Measurements from ENCODE around the gene CPVL.

CPVL gene

DNA sequence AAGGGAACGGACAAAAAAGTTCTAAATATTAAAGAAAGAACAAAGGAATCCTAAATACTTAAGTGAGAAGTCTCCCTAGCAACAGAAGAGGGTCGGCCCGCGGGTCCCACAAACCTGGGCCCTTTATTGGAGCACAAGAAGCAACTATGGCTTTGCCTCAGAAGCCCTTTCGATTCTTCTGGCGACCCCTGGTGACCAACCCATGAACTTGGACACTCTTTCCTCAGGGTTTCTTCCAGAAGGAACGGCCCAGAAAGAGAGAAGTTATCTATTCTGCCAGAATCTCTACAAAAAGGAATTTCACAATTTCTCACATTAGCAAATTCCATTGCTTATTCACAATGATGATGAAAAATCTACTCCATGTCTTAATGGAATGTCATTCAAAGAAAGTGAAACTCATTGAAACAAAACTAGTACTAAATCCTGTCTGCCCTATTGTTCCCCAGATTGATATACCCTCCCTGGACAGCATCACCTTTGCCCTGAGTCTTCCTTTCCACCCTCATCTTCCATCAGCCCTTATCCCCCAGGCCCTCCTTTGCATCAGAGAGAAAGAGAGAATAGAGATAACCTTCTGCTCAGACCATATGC lies 43.7 kb downstream of the CPVL start:
- no peak overlapping the region for H3K4me3 ChIP-seq (ENCODE audit: low read length)

DNA sequence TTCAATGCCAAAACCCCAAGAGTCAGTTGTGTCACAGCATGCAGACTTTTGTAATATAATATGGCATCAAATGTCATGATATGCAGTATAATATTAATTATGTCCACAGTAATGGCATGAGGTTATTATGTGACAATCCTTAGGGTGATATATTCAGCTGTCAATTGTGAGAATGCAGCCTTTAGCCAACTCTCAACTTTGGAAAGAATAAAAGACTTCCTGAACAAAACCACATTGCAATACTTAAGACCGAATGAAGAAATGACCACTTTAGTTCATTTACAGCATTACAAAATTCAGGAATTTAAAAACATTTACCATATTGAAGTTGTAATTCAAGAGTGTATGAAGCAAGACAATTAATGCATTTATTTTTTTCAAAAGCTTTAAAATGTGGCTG lies 45.4 kb downstream of the CPVL start:
- no peak overlapping the region for H3K4me2 ChIP-seq (ENCODE audit: low read length)
- no peaks in the 10 kb centered on the region for H3K4me1 ChIP-seq (ENCODE audit: low read length)
- H2AFZ ChIP-seq (ENCODE audit: low read depth, low read length): no peak overlapping the region
- H3K9me3 ChIP-seq (ENCODE audit: insufficient read depth, low read length): no peaks in the 10 kb centered on the region
- peaks cover 13% of the 10 kb centered on the region for H4K20me1 ChIP-seq (ENCODE audit: insufficient read depth, low read length)
- TF ChIP-seq EZH2phosphoT487 (IDR thresholded peaks at IDR 0.05; ENCODE audit: low read depth): no peak
- TF ChIP-seq, protein P1, sequence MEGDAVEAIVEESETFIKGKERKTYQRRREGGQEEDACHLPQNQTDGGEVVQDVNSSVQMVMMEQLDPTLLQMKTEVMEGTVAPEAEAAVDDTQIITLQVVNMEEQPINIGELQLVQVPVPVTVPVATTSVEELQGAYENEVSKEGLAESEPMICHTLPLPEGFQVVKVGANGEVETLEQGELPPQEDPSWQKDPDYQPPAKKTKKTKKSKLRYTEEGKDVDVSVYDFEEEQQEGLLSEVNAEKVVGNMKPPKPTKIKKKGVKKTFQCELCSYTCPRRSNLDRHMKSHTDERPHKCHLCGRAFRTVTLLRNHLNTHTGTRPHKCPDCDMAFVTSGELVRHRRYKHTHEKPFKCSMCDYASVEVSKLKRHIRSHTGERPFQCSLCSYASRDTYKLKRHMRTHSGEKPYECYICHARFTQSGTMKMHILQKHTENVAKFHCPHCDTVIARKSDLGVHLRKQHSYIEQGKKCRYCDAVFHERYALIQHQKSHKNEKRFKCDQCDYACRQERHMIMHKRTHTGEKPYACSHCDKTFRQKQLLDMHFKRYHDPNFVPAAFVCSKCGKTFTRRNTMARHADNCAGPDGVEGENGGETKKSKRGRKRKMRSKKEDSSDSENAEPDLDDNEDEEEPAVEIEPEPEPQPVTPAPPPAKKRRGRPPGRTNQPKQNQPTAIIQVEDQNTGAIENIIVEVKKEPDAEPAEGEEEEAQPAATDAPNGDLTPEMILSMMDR (IDR thresholded peaks at IDR 0.05; ENCODE audit: low read depth, low read length): no peak
- no peak overlapping the region for H3K27ac ChIP-seq (ENCODE audit: low read length)
- H3K36me3 ChIP-seq (replicated peaks; ENCODE audit: low read depth, low read length): no peaks in the 10 kb centered on the region
- peaks cover 34% of the 10 kb centered on the region for H3K27me3 ChIP-seq (ENCODE audit: low read depth, low read length)
- no peak overlapping the region for H3K4me3 ChIP-seq (ENCODE audit: low read length)
- no peaks in the 10 kb centered on the region for H3K79me2 ChIP-seq (ENCODE audit: low read length)
- no peak overlapping the region for H3K9ac ChIP-seq (ENCODE audit: low read length)

More for the DNA sequence above, 43.7 kb downstream of the CPVL start:
- Histone ChIP-seq H4K20me1 (ENCODE audit: insufficient read depth, low read length) (peaks cover 6% of the 10 kb centered on the region), H3K27me3 (ENCODE audit: low read depth, low read length) (peaks cover 29% of the 10 kb centered on the region), H3K27ac (ENCODE audit: low read length) (no peak overlapping the region), H3K36me3 (replicated peaks; ENCODE audit: low read depth, low read length) (no peaks in the 10 kb centered on the region), H3K9me3 (ENCODE audit: insufficient read depth, low read length) (no peaks in the 10 kb centered on the region), H3K79me2 (ENCODE audit: low read length) (no peaks in the 10 kb centered on the region), H3K4me1 (ENCODE audit: low read length) (no peaks in the 10 kb centered on the region), H3K9ac (ENCODE audit: low read length) (no peak overlapping the region), H3K4me2 (ENCODE audit: low read length) (no peak overlapping the region), H2AFZ (ENCODE audit: low read depth, low read length) (no peak overlapping the region)
- TF ChIP-seq, protein P1 (IDR thresholded peaks at IDR 0.05; ENCODE audit: low read depth, low read length): peak; percentile 48
- TF ChIP-seq EZH2phosphoT487 (IDR thresholded peaks at IDR 0.05; ENCODE audit: low read depth): no peak

DNA sequence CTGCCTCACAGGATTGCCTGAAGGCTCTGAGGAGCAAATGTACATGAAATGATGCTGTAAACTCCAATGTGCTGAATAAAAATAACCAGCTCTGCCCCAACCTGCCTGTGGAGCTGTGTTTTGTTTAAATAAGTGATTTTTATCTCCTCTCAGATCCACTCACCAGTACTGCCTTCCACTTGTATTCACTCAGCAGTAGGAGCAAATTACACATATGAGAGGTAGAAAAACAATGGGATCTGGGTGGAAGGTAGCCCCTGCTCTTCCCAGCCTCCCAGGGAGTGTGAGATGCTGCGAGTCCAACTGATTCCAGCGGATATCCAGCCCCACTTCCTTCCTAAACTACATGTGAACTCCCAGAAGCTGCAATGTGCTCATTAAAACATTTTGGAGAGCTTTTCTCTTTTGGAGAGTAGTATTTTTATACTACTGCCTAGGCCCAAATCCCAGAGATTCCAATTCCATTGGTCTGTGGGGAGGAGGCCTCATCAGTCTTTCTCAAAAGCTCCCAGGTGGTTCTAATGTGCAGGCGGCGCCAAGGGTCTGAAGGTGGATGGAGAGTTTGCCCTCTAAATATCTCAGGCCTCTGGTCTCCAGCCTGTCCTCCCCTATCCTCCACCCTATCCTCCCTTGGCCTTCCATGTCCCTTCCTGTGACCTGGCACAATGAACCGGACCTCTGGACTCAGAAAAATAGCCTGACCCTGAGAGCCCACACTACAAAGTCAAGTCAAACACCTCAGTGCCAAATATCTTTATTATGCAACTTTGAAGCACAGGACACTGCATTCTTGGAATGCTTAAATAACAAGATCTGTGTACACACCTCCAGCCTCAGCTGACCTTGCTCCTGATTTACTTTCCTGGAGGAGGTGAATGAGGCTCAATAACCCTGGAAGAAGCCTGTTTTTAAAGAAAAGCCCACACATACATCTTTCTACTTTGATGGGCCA lies 46.2 kb downstream of the CPVL start:
- H3K4me1 ChIP-seq (ENCODE audit: low read length): no peaks in the 10 kb centered on the region
- H3K9me3 ChIP-seq (ENCODE audit: insufficient read depth, low read length): no peaks in the 10 kb centered on the region
- H3K4me3 ChIP-seq (ENCODE audit: low read length): no peak overlapping the region
- H3K9ac ChIP-seq (ENCODE audit: low read length): no peak overlapping the region
- no peak overlapping the region for H3K27ac ChIP-seq (ENCODE audit: low read length)
- no peaks in the 10 kb centered on the region for H3K79me2 ChIP-seq (ENCODE audit: low read length)
- H3K4me2 ChIP-seq (ENCODE audit: low read length): no peak overlapping the region
- H3K36me3 ChIP-seq (replicated peaks; ENCODE audit: low read depth, low read length): no peaks in the 10 kb centered on the region
- peaks cover 10% of the 10 kb centered on the region for H4K20me1 ChIP-seq (ENCODE audit: insufficient read depth, low read length)
- H2AFZ ChIP-seq (ENCODE audit: low read depth, low read length): no peak overlapping the region
- H3K27me3 ChIP-seq (ENCODE audit: low read depth, low read length): peaks cover 41% of the 10 kb centered on the region
- TF ChIP-seq EZH2phosphoT487 (IDR thresholded peaks at IDR 0.05; ENCODE audit: low read depth): no peak

DNA sequence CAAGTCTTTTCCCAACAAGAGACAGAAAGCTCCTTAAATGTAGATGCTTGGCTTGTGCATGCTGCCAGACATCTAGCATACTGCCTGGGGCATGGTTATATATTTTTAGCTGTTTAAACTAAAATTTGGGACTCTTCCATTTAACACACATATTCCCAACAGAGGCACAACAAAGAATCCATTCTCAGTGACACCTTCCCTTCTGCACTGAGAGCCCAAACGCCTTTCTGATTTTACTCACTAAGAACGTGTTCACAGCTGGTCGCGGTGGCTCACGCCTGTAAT lies 49.9 kb downstream of the CPVL start:
- H3K27ac ChIP-seq (ENCODE audit: low read length): no peak overlapping the region
- H2AFZ ChIP-seq (ENCODE audit: low read depth, low read length): no peak overlapping the region
- no peak for TF ChIP-seq EZH2phosphoT487 (IDR thresholded peaks at IDR 0.05; ENCODE audit: low read depth)
- TF ChIP-seq, protein P1 (IDR thresholded peaks at IDR 0.05; ENCODE audit: low read depth, low read length): no peak
- no peak overlapping the region for H3K4me2 ChIP-seq (ENCODE audit: low read length)
- no peaks in the 10 kb centered on the region for H3K79me2 ChIP-seq (ENCODE audit: low read length)
- H3K9ac ChIP-seq (ENCODE audit: low read length): no peak overlapping the region
- peaks cover 20% of the 10 kb centered on the region for H4K20me1 ChIP-seq (ENCODE audit: insufficient read depth, low read length)
- peaks cover 2% of the 10 kb centered on the region; the same call in 1 of the 2 replicates for H3K4me1 ChIP-seq (ENCODE audit: low read length)
- no peak overlapping the region for H3K4me3 ChIP-seq (ENCODE audit: low read length)
- H3K9me3 ChIP-seq (ENCODE audit: insufficient read depth, low read length): no peaks in the 10 kb centered on the region
- H3K36me3 ChIP-seq (replicated peaks; ENCODE audit: low read depth, low read length): no peaks in the 10 kb centered on the region
- peaks cover 48% of the 10 kb centered on the region for H3K27me3 ChIP-seq (ENCODE audit: low read depth, low read length)

Data from OCI-LY3 (cell line).